ENCODE results near the gene ING4.

Gene ING4

GRCh38 chr12:6603095-6603567 lies 59.8 kb downstream of the ING4 start:
- H3K4me1 ChIP-seq (ENCODE audit: insufficient read depth, low read length, poor library complexity, severe bottlenecking): peaks cover 49% of the 10 kb centered on the region
- peak overlapping the region; percentile 96 for H3K9ac ChIP-seq (ENCODE audit: low read depth, low read length, poor library complexity, severe bottlenecking)
- peaks cover 12% of the 10 kb centered on the region for H3F3A ChIP-seq (ENCODE audit: low read depth)
- no peak for TF ChIP-seq EZH2phosphoT487 (IDR thresholded peaks at IDR 0.05; ENCODE audit: borderline replicate concordance)
- TF ChIP-seq, protein P1, sequence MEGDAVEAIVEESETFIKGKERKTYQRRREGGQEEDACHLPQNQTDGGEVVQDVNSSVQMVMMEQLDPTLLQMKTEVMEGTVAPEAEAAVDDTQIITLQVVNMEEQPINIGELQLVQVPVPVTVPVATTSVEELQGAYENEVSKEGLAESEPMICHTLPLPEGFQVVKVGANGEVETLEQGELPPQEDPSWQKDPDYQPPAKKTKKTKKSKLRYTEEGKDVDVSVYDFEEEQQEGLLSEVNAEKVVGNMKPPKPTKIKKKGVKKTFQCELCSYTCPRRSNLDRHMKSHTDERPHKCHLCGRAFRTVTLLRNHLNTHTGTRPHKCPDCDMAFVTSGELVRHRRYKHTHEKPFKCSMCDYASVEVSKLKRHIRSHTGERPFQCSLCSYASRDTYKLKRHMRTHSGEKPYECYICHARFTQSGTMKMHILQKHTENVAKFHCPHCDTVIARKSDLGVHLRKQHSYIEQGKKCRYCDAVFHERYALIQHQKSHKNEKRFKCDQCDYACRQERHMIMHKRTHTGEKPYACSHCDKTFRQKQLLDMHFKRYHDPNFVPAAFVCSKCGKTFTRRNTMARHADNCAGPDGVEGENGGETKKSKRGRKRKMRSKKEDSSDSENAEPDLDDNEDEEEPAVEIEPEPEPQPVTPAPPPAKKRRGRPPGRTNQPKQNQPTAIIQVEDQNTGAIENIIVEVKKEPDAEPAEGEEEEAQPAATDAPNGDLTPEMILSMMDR (conservative IDR thresholded peaks at IDR 0.05; ENCODE audit: low read length): no peak
- H3K4me2 ChIP-seq (ENCODE audit: low read depth, low read length, poor library complexity, severe bottlenecking): peak overlapping the region; percentile 78
- no peak overlapping the region for H2AFZ ChIP-seq (ENCODE audit: low read length)
- H4K20me1 ChIP-seq (ENCODE audit: insufficient read depth, low read length, poor library complexity, severe bottlenecking): peaks cover 84% of the 10 kb centered on the region
- H3K4me3 ChIP-seq (ENCODE audit: low read length, poor library complexity, severe bottlenecking): peak overlapping the region; percentile 98
- H3K36me3 ChIP-seq (ENCODE audit: insufficient read depth, low read length): peaks cover 45% of the 10 kb centered on the region
- H3K9me2 ChIP-seq (replicated peaks; ENCODE audit: low read depth, low read length): no peaks in the 10 kb centered on the region
- no peaks in the 10 kb centered on the region for H3K27me3 ChIP-seq (ENCODE audit: insufficient read depth, low read length, poor library complexity, severe bottlenecking)
- H3K79me2 ChIP-seq (ENCODE audit: insufficient read depth, low read length): peaks cover 86% of the 10 kb centered on the region
- no peaks in the 10 kb centered on the region for H3K9me3 ChIP-seq (ENCODE audit: insufficient read depth, low read depth, low read length)

- Histone ChIP-seq H3K4me3 (ENCODE audit: low read length, poor library complexity, severe bottlenecking) (peak overlapping the region; percentile 98), H3K4me1 (ENCODE audit: insufficient read depth, low read length, poor library complexity, severe bottlenecking) (peaks cover 43% of the 10 kb centered on the region), H3K27me3 (ENCODE audit: insufficient read depth, low read length, poor library complexity, severe bottlenecking) (no peaks in the 10 kb centered on the region), H3K4me2 (ENCODE audit: low read depth, low read length, poor library complexity, severe bottlenecking) (peak overlapping the region; percentile 78), H3K9me3 (ENCODE audit: insufficient read depth, low read depth, low read length) (no peaks in the 10 kb centered on the region), H4K20me1 (ENCODE audit: insufficient read depth, low read length, poor library complexity, severe bottlenecking) (peaks cover 84% of the 10 kb centered on the region), H3K79me2 (ENCODE audit: insufficient read depth, low read length) (peaks cover 92% of the 10 kb centered on the region), H3K9ac (ENCODE audit: low read depth, low read length, poor library complexity, severe bottlenecking) (peak overlapping the region; percentile 96), H3K36me3 (ENCODE audit: insufficient read depth, low read length) (peaks cover 51% of the 10 kb centered on the region), H3F3A (ENCODE audit: low read depth) (peaks cover 6% of the 10 kb centered on the region), H3K9me2 (replicated peaks; ENCODE audit: low read depth, low read length) (no peaks in the 10 kb centered on the region), H2AFZ (ENCODE audit: low read length) (no peak overlapping the region)
- TF ChIP-seq EZH2phosphoT487 (IDR thresholded peaks at IDR 0.05; ENCODE audit: borderline replicate concordance): no peak
- TF ChIP-seq, protein P1 (conservative IDR thresholded peaks at IDR 0.05; ENCODE audit: low read length): no peak
These were observed 60.4 kb downstream of the ING4 start for GRCh38 chr12:6602526-6602925.

Measured in Loucy (cell line).